IMR-90 (cell line): ENCODE measurements around the gene ASTN2. TPM values are rescaled to one million over a fixed set of nuclear protein-coding genes. Genes with fewer than 3 reads are reported as not detected.

Experiments
- ATAC-seq: fragments of 200-7000 bp; cut with Tn5 transposase; 2 replicates; pipeline ENCODE4 v1.9.1; 2020; ENCODE audit warnings: low read depth, mild to moderate bottlenecking, moderate library complexity
- BruUV-seq: library from RNA; stranded (reverse); fragments of 400-500 nt; replicated peaks from 2 replicates; lab custom pipeline; 2021; lab: Mats Ljungman, UMichigan
- CTCF ChIA-PET: fragments of 300-600 bp; formaldehyde crosslinking; extraction: SDS; loops from one replicate; lab custom pipeline; 2021; ENCODE audit warnings: antibody characterized with exemption; lab: Yijun Ruan, JAX
- POLR2A ChIA-PET: fragments of 300-600 bp; sonication (Branson Sonifier 250); formaldehyde crosslinking; loops from one replicate; lab custom pipeline; 2022; ENCODE audit warnings: antibody characterized with exemption; ENCODE audit not compliant: unreplicated experiment; lab: Charles Lee
- DNase-seq: peaks from one replicate; pipeline ENCODE4 v3.0.0; 2013
- H2AFZ ChIP-seq: replicated peaks from 2 replicates; pipeline ENCODE3; 2013; ENCODE audit warnings: low read length, mild to moderate bottlenecking; ENCODE audit not compliant: poor library complexity
- H2AK5ac ChIP-seq: 2 replicates; pipeline ENCODE4 v1.6.1; 2013; ENCODE audit warnings: low read depth, low read length, inconsistent platforms
- H2AK9ac ChIP-seq: replicated peaks from 2 replicates; pipeline ENCODE3; 2013; ENCODE audit warnings: mild to moderate bottlenecking, low read depth, low read length, moderate library complexity; ENCODE audit not compliant: poor library complexity
- H2BK120ac ChIP-seq: 2 replicates; pipeline ENCODE4 v1.6.1; 2013; ENCODE audit warnings: low read depth, low read length, inconsistent platforms
- H2BK15ac ChIP-seq: 3 replicates; pipeline ENCODE4 v1.6.1; 2013; ENCODE audit warnings: low read depth, low read length, inconsistent platforms
- H2BK20ac ChIP-seq: 2 replicates; pipeline ENCODE4 v1.6.1; 2013; ENCODE audit warnings: low read depth, mild to moderate bottlenecking, inconsistent platforms, low read length, moderate library complexity
- H2BK5ac ChIP-seq: 2 replicates; pipeline ENCODE4 v1.6.1; 2013; ENCODE audit warnings: mild to moderate bottlenecking, low read depth, low read length, inconsistent platforms; ENCODE audit not compliant: poor library complexity, severe bottlenecking
- H3K14ac ChIP-seq: replicated peaks from 2 replicates; pipeline ENCODE4 v1.6.1; 2013; ENCODE audit warnings: low read depth, low read length, inconsistent platforms
- H3K18ac ChIP-seq: 2 replicates; pipeline ENCODE4 v1.6.1; 2013; ENCODE audit warnings: low read depth, low read length, control low read depth
- H3K23ac ChIP-seq: 2 replicates; pipeline ENCODE4 v1.6.1; 2013; ENCODE audit warnings: low read depth, low read length, inconsistent platforms
- H3K27ac ChIP-seq: 2 replicates; pipeline ENCODE4 v1.5.1; 2013; ENCODE audit warnings: mild to moderate bottlenecking, control low read depth, low read length; ENCODE audit not compliant: insufficient read depth
- H3K27me3 ChIP-seq: 2 replicates; pipeline ENCODE4 v1.6.1; 2013; ENCODE audit warnings: low read length; ENCODE audit not compliant: control insufficient read depth, insufficient read depth
- H3K36me3 ChIP-seq: 2 replicates; pipeline ENCODE4 v1.6.1; 2013; ENCODE audit warnings: low read length, mixed read lengths; ENCODE audit not compliant: control insufficient read depth, insufficient read depth
- H3K4ac ChIP-seq: 2 replicates; pipeline ENCODE4 v1.6.1; 2013; ENCODE audit warnings: low read depth, low read length, inconsistent platforms
- H3K4me1 ChIP-seq: 2 replicates; pipeline ENCODE4 v1.6.1; 2013; ENCODE audit warnings: low read length, mixed read lengths; ENCODE audit not compliant: control insufficient read depth, insufficient read depth
- H3K4me2 ChIP-seq: 2 replicates; pipeline ENCODE4 v1.6.1; 2013; ENCODE audit warnings: low read depth, mild to moderate bottlenecking, control low read depth, low read length, moderate library complexity
- H3K4me3 ChIP-seq: 2 replicates; pipeline ENCODE4 v1.5.1; 2013; ENCODE audit warnings: low read depth, mild to moderate bottlenecking, control low read depth, low read length, moderate library complexity; ENCODE audit not compliant: insufficient read depth
- H3K56ac ChIP-seq: 2 replicates; pipeline ENCODE4 v1.6.1; 2013; ENCODE audit warnings: low read length, inconsistent platforms; ENCODE audit not compliant: insufficient read depth; ENCODE audit errors: extremely low read depth
- H3K79me1 ChIP-seq, 2 experiments: 2 replicates each; pipeline ENCODE4 v1.6.1; 2013; ENCODE audit warnings: low read length in 2 of 2, inconsistent platforms in 1 of 2, low read depth in 1 of 2
- H3K9ac ChIP-seq: 2 replicates; pipeline ENCODE4 v1.6.1; 2013; ENCODE audit warnings: low read depth, low read length, control low read depth
- H3K9me1 ChIP-seq: 2 replicates; pipeline ENCODE4 v1.6.1; 2013; ENCODE audit warnings: low read length, inconsistent platforms; ENCODE audit not compliant: insufficient read depth
- H3K9me3 ChIP-seq: 2 replicates; pipeline ENCODE4 v1.6.1; 2013; ENCODE audit warnings: low read length; ENCODE audit not compliant: control insufficient read depth, insufficient read depth
- H4K20me1 ChIP-seq: 2 replicates; pipeline ENCODE4 v1.6.1; 2013; ENCODE audit warnings: low read length, inconsistent platforms; ENCODE audit not compliant: insufficient read depth
- H4K5ac ChIP-seq: 2 replicates; pipeline ENCODE4 v1.6.1; 2013; ENCODE audit warnings: mild to moderate bottlenecking, low read depth, low read length, control low read depth
- H4K8ac ChIP-seq, 2 experiments: 2 replicates each; pipeline ENCODE4 v1.6.1; 2013; ENCODE audit warnings: low read depth in 2 of 2, low read length in 2 of 2, control low read depth in 1 of 2, inconsistent platforms in 1 of 2
- H4K91ac ChIP-seq: 2 replicates; pipeline ENCODE4 v1.6.1; 2013; ENCODE audit warnings: low read depth, low read length, inconsistent platforms; ENCODE audit not compliant: insufficient read depth
- RFX5 ChIP-seq: IDR thresholded peaks from 2 replicates; pipeline ENCODE4 v1.8.0; 2012; ENCODE audit warnings: low read depth, mild to moderate bottlenecking, low read length, moderate library complexity
- WGBS, 2 experiments: methylation state at CpG; one replicate each; pipeline versions ENCODE4 v1.1.5 to v1.1.7; 2013; ENCODE audit warnings: missing lambda C conversion rate in 2 of 2; ENCODE audit not compliant: insufficient read length in 1 of 2; ENCODE audit errors: extremely low coverage in 2 of 2; 5-methylcytosine and 5-hydroxymethylcytosine counted together
- dilution Hi-C: fragments of 300-500 bp; cut with HindIII; formaldehyde crosslinking; loops from one replicate; pipeline ENCODE4 v1.14.3; 2018; ENCODE audit warnings: low sequenced_read_pairs; ENCODE audit not compliant: unreplicated experiment
- in situ Hi-C: fragments of 300-500 bp; cut with MboI; formaldehyde crosslinking; loops from 3 replicates; pipeline ENCODE4 v1.14.3; 2019; ENCODE audit warnings: low sequenced_read_pairs, inconsistent platforms, mixed read lengths
- intact Hi-C: fragments of 100-400 bp; cut with micrococcal nuclease; formaldehyde crosslinking; loops from 2 replicates; pipeline ENCODE4 v1.10.0; 2022
- polyA plus RNA-seq, 3 experiments: library from polyadenylated mRNA; depleted of rRNA; stranded (reverse); fragments of >200 nt; gene quantifications; 2 replicates each; pipeline ENCODE4 v1.2.3, GENCODE V29; 2012; ENCODE audit warnings: low replicate concordance in 1 of 3
- total RNA-seq: library from RNA; depleted of rRNA; stranded (reverse); fragments of >200 nt; gene quantifications from 2 replicates; pipeline ENCODE4 v1.2.3, GENCODE V29; 2012

ASTN2 gene
- total and polyA plus RNA-seq, 2 of the 4 experiments (the other 2 are of a cell fraction) = 3.8 to 6.8 TPM

GRCh38 chr9:116437411-116438370, 977.2 kb downstream of the ASTN2 start:
- no peak overlapping the region for H4K5ac ChIP-seq
- in situ Hi-C loops = no loop called here

More at GRCh38 chr9:116437411-116438370, 977.2 kb downstream of the ASTN2 start:
- no peak overlapping the region for H3K23ac ChIP-seq
- no peaks in the 10 kb centered on the region for H3K4me1 ChIP-seq
- no peaks in the 10 kb centered on the region for H3K9me1 ChIP-seq
- no peak for DNase-seq
- POLR2A ChIA-PET = no interaction called here
- no peak overlapping the region for H4K8ac ChIP-seq
- no peak overlapping the region for H3K9ac ChIP-seq
- no peak overlapping the region for H3K27ac ChIP-seq
- CTCF ChIA-PET = no interaction called here
- no peak for ATAC-seq
- no peak overlapping the region for H3K4me3 ChIP-seq
- no peak overlapping the region for H2BK20ac ChIP-seq
- H2AK5ac ChIP-seq = no peak overlapping the region
- H4K20me1 ChIP-seq = no peaks in the 10 kb centered on the region
- no peak overlapping the region for H2BK120ac ChIP-seq
- TF ChIP-seq RFX5 = no peak
- H2BK15ac ChIP-seq = no peak overlapping the region
- no peak overlapping the region for H2BK5ac ChIP-seq
- no peak overlapping the region for H2AFZ ChIP-seq
- dilution Hi-C loops = no loop called here
- H3K18ac ChIP-seq = no peak overlapping the region
- no peak overlapping the region for H3K4ac ChIP-seq
- H3K9me3 ChIP-seq = no peaks in the 10 kb centered on the region
- H2AK9ac ChIP-seq = no peak overlapping the region
- no peaks in the 10 kb centered on the region for H3K27me3 ChIP-seq
- no peaks in the 10 kb centered on the region for H3K36me3 ChIP-seq
- H4K91ac ChIP-seq = no peak overlapping the region
- BruUV-seq = no TSS peak
- no peak overlapping the region for H3K14ac ChIP-seq
- intact Hi-C loops = no loop called here
- 79% methylated on average over 3 of the region's 11 CpGs; no CpG with 5 or more reads in 1 of the 2 experiments for WGBS, 2 experiments
- H3K79me1 ChIP-seq = no peaks in the 10 kb centered on the region
- no peak overlapping the region for H3K56ac ChIP-seq
- no peak overlapping the region for H3K4me2 ChIP-seq
